Measurements from ENCODE around the gene PPP2R2C. TPM values are rescaled to one million over a fixed set of nuclear protein-coding genes. Genes with fewer than 3 reads are reported as not detected.

The PPP2R2C gene
- total RNA-seq, 1 donor from 2014 or later: 10.8 TPM

GRCh38 chr4:6385288-6385687 lies 87.1 kb downstream of the PPP2R2C start:
- Mint-ChIP-seq H3K27ac (no peak overlapping the region), H3K4me3 (no peak overlapping the region), H3K36me3 (no peaks in the 10 kb centered on the region), H3K9me3 (no peaks in the 10 kb centered on the region), H3K27me3 (peaks cover 36% of the 10 kb centered on the region), H3K4me1 (ENCODE audit: unreplicated experiment) (no peaks in the 10 kb centered on the region)
- no peak for TF ChIP-seq CTCF (conservative IDR thresholded peaks at IDR 0.05)
- DNase-seq (ENCODE audit: extremely low spot score, unreplicated experiment): no peak

GRCh38 chr4:6384541-6384940 lies 87.9 kb downstream of the PPP2R2C start:
- H3K27ac Mint-ChIP-seq: no peak overlapping the region
- no peaks in the 10 kb centered on the region for H3K36me3 Mint-ChIP-seq
- no peaks in the 10 kb centered on the region for H3K9me3 Mint-ChIP-seq
- H3K4me3 Mint-ChIP-seq: no peak overlapping the region
- no peak for TF ChIP-seq CTCF (conservative IDR thresholded peaks at IDR 0.05)
- DNase-seq (ENCODE audit: extremely low spot score, unreplicated experiment): no peak
- peaks cover 37% of the 10 kb centered on the region for H3K27me3 Mint-ChIP-seq
- H3K4me1 Mint-ChIP-seq (ENCODE audit: unreplicated experiment): no peaks in the 10 kb centered on the region

- Mint-ChIP-seq H3K27me3 (peaks cover 32% of the 10 kb centered on the region), H3K4me1 (ENCODE audit: unreplicated experiment) (no peaks in the 10 kb centered on the region), H3K9me3 (no peaks in the 10 kb centered on the region), H3K4me3 (no peak overlapping the region), H3K36me3 (no peaks in the 10 kb centered on the region), H3K27ac (no peak overlapping the region)
- TF ChIP-seq CTCF (conservative IDR thresholded peaks at IDR 0.05): no peak
- DNase-seq (ENCODE audit: extremely low spot score, unreplicated experiment): no peak
Measured at GRCh38 chr4:6383929-6384328, 88.5 kb downstream of the PPP2R2C start.

DNA sequence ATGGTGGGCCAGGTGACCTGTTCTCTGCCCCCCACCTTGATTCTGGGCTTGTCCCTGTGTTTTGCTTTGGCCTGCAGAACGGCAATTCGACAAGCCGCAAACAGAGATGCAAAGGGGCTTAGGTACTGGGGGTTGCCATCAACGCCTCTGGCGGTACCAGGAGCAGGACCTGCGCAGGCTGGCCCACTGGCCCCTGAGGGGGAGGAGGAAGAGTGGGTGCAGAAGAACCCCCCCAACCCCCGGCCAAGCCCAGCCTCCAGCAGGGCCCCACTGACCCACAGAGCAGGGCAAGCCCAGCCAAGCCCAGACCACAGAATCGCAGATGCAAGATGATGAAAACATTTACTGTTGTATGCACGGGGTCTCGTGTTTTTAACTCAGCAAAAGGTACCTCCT lies 89.4 kb downstream of the PPP2R2C start:
- no peak for DNase-seq (ENCODE audit: extremely low spot score, unreplicated experiment)
- no peaks in the 10 kb centered on the region for H3K4me1 Mint-ChIP-seq (ENCODE audit: unreplicated experiment)
- no peaks in the 10 kb centered on the region for H3K36me3 Mint-ChIP-seq
- H3K9me3 Mint-ChIP-seq: no peaks in the 10 kb centered on the region
- H3K27me3 Mint-ChIP-seq: peaks cover 31% of the 10 kb centered on the region
- no peak overlapping the region for H3K4me3 Mint-ChIP-seq
- H3K27ac Mint-ChIP-seq: no peak overlapping the region
- no peak for TF ChIP-seq CTCF (conservative IDR thresholded peaks at IDR 0.05)

GRCh38 chr4:6381571-6382123 lies 90.8 kb downstream of the PPP2R2C start:
- Mint-ChIP-seq H3K4me1 (ENCODE audit: unreplicated experiment) (no peaks in the 10 kb centered on the region), H3K9me3 (no peaks in the 10 kb centered on the region), H3K36me3 (no peaks in the 10 kb centered on the region), H3K27me3 (peaks cover 30% of the 10 kb centered on the region), H3K4me3 (no peak overlapping the region), H3K27ac (no peak overlapping the region)
- TF ChIP-seq CTCF (conservative IDR thresholded peaks at IDR 0.05): no peak
- DNase-seq (ENCODE audit: extremely low spot score, unreplicated experiment): no peak
